WERI-Rb-1 (cell line): Measurements from ENCODE around the gene TUBA1C.

Source experiments
- DNase-seq: peaks from one replicate; pipeline ENCODE4 v3.0.0-alpha.2; 2020
- H3K27ac ChIP-seq: fragments of 250-450 bp; sonication (Bioruptor Pico); 2 replicates; pipeline ENCODE4 v1.5.1; 2020; ENCODE audit warnings: mild to moderate bottlenecking, moderate library complexity
- H3K27me3 ChIP-seq: fragments of 250-450 bp; sonication (Bioruptor Pico); 2 replicates; pipeline ENCODE4 v1.5.1; 2021; ENCODE audit warnings: mild to moderate bottlenecking, low read depth, moderate library complexity; ENCODE audit not compliant: insufficient read depth, severe bottlenecking
- H3K36me3 ChIP-seq: fragments of 250-450 bp; sonication (Bioruptor Pico); 2 replicates; pipeline ENCODE4 v1.5.1; 2020; ENCODE audit warnings: mild to moderate bottlenecking, moderate library complexity
- H3K4me3 ChIP-seq: 2 replicates; pipeline ENCODE4 v1.5.1; 2011; ENCODE audit warnings: low read depth, mild to moderate bottlenecking, control low read depth, low read length
- H3K9me3 ChIP-seq: fragments of 250-450 bp; sonication (Bioruptor Pico); 2 replicates; pipeline ENCODE4 v1.5.1; 2021; ENCODE audit warnings: mild to moderate bottlenecking, moderate library complexity; ENCODE audit not compliant: severe bottlenecking
- TF ChIP-seq, protein P1 (sequence below): IDR thresholded peaks from 2 replicates; pipeline ENCODE4 v1.5.1; 2011; ENCODE audit warnings: low read depth, mild to moderate bottlenecking, control low read depth, inconsistent platforms, low read length

TUBA1C gene

GRCh38 chr12:49264873-49265792, at the start of gene TUBA1C:
Gene TUBA1C, plus strand, starts transcription at chr12:49265082. Its CDS starts 100 bp downstream, at chr12:49265182.
- Histone ChIP-seq H3K9me3 (no peaks in the 10 kb centered on the region), H3K27ac (no peak within 1 kb of the TSS), H3K4me3 (no peak within 1 kb of the TSS), H3K27me3 (no peaks in the 10 kb centered on the region), H3K36me3 (no peaks in the 10 kb centered on the region)
- TF ChIP-seq, protein P1, sequence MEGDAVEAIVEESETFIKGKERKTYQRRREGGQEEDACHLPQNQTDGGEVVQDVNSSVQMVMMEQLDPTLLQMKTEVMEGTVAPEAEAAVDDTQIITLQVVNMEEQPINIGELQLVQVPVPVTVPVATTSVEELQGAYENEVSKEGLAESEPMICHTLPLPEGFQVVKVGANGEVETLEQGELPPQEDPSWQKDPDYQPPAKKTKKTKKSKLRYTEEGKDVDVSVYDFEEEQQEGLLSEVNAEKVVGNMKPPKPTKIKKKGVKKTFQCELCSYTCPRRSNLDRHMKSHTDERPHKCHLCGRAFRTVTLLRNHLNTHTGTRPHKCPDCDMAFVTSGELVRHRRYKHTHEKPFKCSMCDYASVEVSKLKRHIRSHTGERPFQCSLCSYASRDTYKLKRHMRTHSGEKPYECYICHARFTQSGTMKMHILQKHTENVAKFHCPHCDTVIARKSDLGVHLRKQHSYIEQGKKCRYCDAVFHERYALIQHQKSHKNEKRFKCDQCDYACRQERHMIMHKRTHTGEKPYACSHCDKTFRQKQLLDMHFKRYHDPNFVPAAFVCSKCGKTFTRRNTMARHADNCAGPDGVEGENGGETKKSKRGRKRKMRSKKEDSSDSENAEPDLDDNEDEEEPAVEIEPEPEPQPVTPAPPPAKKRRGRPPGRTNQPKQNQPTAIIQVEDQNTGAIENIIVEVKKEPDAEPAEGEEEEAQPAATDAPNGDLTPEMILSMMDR, result no peak
- no peak for DNase-seq

DNA sequence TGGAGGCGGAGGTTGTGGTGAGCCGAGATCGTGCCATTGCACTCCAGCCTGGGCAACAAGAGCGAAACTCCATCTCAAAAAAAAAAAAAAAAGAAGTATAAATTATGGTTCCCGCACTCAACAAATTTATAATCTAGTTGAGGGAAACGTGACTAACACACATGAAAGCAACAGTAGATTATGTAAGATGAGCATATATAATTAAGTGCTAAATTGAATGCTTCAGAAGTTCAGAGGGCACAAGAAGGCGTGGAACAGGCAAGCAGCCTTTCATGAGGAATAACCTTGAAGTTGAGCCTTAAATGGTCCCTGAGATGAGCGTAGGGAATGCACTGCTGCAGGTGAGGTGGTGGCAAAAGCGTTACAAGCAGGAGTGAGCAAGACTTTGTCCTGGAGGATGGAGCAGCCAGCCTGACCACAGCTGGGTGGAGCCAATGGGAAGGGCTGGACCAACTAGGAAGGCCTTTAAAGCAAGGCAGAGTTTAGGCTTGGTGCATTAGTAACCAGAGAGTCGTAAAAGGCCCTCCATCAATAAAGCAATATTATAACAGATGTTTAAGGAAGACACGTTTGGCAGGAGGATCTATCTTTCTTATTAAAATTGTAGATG, 45.4 kb upstream of the TUBA1C start:
- peaks cover 12% of the 10 kb centered on the region for H3K27me3 ChIP-seq
- no peak overlapping the region for H3K4me3 ChIP-seq
- no peak for DNase-seq
- no peaks in the 10 kb centered on the region for H3K36me3 ChIP-seq
- no peaks in the 10 kb centered on the region for H3K9me3 ChIP-seq
- no peak overlapping the region for H3K27ac ChIP-seq
- TF ChIP-seq, protein P1, result no peak

DNA sequence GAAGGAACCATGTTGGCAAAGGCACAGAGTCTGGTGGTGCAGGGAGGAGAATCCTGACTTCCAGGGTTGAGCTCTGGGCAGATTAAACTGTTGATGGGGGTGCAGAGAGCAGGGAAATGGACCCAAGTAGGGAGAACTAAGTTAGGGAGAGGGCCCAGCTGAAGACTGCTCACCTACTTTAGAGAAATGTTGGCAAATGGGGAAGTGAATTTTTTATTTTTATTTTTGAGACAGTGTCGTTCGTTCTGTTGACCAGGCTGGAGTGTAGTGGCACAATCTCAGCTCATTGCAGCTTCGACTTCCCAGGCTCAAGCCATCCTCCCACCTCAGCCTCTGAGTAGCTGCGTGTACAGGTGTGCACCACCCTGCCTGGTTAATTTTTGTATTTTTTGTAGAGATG, 43.9 kb upstream of the TUBA1C start:
- H3K27ac ChIP-seq, result no peak overlapping the region
- H3K4me3 ChIP-seq, result no peak overlapping the region
- no peaks in the 10 kb centered on the region for H3K36me3 ChIP-seq
- peaks cover 25% of the 10 kb centered on the region for H3K27me3 ChIP-seq
- no peaks in the 10 kb centered on the region for H3K9me3 ChIP-seq
- TF ChIP-seq, protein P1, result no peak
- no peak for DNase-seq

- no peaks in the 10 kb centered on the region for H3K9me3 ChIP-seq
- DNase-seq, result no peak
- H3K27ac ChIP-seq, result no peak overlapping the region
Measured at GRCh38 chr12:49223122-49223521, 41.8 kb upstream of the TUBA1C start.

DNA sequence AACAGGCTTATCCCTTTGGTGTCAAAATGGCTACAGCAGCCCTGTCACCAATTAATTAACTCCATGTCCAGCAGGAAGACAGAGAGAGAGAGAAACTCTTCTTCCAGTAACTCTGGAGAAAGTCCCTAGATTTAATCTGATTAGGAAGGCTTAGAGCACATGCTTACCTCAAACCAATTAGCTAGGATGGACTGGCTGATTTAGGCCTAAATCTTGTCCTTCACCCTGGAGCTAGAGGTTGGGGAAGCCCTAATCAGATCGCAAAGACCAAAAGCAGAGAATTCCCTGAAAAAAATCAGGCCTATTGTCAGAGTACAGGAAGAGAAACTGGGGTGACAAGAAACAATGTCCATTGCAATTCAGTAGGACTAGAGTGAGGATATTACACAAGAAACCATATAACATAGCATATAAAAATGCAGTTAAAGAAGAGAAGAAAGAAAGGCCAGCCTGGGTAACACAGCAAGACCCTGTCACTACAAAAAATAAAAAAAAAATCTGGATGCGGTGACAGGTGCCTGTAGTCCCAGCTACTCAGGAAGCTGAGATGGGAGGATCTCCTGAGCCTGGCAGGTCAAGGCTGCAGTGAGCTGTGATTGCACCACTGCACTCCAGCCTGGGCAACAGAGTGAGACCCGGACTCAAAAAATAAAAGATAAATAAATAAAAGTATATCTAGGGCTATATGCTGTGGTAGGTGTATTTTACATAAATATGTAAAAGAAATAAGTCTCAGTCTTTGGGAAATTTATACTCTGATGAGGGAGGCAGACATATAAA, 41.1 kb upstream of the TUBA1C start:
- TF ChIP-seq, protein P1, result no peak
- H3K27me3 ChIP-seq, result peaks cover 25% of the 10 kb centered on the region
- H3K9me3 ChIP-seq, result no peaks in the 10 kb centered on the region
- no peak overlapping the region for H3K27ac ChIP-seq
- no peak overlapping the region for H3K4me3 ChIP-seq
- peak; percentile 49 for DNase-seq
- H3K36me3 ChIP-seq, result no peaks in the 10 kb centered on the region

More at GRCh38 chr12:49223122-49223521, 41.8 kb upstream of the TUBA1C start:
- Histone ChIP-seq H3K36me3 (no peaks in the 10 kb centered on the region), H3K27me3 (peaks cover 25% of the 10 kb centered on the region), H3K4me3 (no peak overlapping the region)
- TF ChIP-seq, protein P1, result no peak
